Measurements from ENCODE around the gene SPINT1. TPM values are rescaled to one million over a fixed set of nuclear protein-coding genes. Genes with fewer than 3 reads are reported as not detected.
A peak's percentile ranks its signal among the peaks of the same experiment; 100 is the strongest.

Gene SPINT1, protein sequence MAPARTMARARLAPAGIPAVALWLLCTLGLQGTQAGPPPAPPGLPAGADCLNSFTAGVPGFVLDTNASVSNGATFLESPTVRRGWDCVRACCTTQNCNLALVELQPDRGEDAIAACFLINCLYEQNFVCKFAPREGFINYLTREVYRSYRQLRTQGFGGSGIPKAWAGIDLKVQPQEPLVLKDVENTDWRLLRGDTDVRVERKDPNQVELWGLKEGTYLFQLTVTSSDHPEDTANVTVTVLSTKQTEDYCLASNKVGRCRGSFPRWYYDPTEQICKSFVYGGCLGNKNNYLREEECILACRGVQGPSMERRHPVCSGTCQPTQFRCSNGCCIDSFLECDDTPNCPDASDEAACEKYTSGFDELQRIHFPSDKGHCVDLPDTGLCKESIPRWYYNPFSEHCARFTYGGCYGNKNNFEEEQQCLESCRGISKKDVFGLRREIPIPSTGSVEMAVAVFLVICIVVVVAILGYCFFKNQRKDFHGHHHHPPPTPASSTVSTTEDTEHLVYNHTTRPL
- total RNA-seq (2014; rRNA removed): not detected in 2 replicates
- polyA plus RNA-seq (2012): 0.11 TPM

DNA sequence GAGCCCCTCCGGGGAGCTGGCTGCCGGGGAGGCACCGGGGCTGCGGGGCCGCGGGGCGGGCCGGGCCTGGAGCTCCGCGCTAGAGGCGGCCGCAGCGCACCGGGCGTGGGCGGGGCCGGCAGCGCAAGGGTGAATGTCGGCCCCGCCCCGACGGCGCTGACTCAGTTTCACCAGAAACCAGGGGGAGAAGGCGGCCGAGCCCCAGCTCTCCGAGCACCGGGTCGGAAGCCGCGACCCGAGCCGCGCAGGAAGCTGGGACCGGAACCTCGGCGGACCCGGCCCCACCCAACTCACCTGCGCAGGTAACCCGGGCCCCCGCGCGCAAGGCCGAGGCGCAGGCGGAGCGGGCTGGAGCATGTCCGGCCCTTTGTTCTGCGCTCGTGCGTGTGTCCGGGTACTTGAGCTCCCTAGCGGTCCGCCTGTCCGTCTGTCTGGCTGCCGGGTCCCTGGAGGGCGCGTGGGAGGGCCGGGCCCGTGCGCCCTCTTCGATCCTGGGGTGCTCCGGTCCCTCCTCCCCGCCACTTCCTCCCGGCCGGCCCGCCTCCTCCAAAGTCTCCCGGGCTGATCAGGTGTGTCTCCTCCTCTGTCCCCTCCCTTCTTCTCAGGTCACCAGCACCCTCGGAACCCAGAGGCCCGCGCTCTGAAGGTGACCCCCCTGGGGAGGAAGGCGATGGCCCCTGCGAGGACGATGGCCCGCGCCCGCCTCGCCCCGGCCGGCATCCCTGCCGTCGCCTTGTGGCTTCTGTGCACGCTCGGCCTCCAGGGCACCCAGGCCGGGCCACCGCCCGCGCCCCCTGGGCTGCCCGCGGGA, at the start of gene SPINT1:
Gene SPINT1 (plus strand): TSS at position 164 of the 811 bp plus-strand sequence. CDS start 507 bp downstream, at position 671.
- DNase-seq (ENCODE audit: low read depth): no peak

DNA sequence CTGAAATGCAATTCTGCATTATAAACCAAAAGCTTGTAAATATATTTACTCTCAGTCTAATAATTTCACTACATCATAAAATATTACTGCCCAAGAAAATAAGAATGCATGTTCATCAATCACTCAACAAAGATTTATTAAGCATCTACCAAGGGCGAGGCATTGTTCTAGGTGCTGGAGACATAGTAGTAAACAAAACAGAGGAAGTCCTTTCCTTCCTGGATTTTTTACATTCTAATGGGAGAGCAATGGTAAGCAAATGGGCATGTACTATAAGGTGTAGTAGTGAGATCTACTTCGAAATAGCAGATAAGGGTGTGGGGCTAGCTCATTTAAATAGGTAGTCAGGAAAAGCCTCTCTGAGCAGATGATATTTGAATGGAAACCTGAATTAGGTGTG, 47.8 kb upstream of the SPINT1 start:
- no peak for DNase-seq (ENCODE audit: low read depth)

DNA sequence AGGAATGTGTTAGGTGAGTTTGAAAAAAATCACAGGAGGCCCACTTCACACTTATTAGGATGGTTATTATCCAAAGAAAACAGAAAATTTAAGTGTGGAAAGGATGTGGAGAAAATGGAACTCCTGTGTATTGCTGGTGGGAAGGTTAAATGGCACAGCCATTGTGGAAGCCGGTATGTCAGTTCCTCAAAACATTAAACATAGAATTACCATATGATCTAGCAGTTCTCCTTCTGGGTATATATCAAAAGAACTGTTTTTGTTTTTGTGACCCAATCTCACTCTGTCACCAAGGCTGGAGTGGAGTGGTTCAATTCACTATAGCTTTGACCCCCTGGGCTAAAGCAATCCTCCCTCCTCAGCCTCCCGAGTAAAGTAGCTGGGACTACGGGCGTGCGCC, 47.3 kb upstream of the SPINT1 start:
- no peak for DNase-seq (ENCODE audit: low read depth)

DNA sequence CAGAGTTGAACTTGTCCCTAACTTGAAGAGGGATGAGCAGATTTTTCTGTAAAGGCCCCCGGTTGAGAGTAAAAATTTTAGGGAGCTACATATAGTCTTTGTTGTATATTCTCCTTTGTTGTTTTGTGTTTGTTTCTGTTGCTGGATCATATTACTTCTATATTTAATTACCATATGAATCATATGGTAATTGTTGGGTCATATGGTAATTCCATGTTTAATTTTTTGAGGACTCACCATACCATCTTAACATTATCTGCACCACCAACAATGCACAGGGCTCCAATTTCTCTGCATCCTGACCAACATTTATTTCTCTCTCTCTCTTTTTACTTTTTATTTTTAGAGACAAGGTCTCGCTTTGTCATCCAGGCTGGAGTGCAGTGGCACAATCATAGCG, 44.3 kb upstream of the SPINT1 start:
- DNase-seq (ENCODE audit: low read depth): no peak

DNA sequence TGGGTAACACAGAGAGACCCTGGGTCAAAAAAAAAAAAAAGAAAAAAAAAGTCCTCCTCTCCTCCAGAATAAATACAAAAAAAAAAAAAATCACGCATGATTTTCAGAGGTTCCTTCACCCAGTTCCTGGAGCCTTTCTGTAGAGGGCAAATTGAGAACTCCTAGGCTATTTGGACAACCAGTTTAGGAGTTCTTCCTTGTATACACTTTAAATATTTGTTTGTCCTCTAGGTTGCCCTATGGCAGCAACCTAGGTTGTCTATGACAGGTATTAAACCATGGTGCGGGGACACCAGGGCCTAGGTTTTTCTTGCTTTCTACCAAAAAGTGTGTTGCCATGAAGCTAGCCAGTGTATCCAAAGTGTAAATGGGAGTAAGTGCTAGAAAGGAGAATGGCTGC, 40.8 kb upstream of the SPINT1 start:
- DNase-seq (ENCODE audit: low read depth): no peak

DNA sequence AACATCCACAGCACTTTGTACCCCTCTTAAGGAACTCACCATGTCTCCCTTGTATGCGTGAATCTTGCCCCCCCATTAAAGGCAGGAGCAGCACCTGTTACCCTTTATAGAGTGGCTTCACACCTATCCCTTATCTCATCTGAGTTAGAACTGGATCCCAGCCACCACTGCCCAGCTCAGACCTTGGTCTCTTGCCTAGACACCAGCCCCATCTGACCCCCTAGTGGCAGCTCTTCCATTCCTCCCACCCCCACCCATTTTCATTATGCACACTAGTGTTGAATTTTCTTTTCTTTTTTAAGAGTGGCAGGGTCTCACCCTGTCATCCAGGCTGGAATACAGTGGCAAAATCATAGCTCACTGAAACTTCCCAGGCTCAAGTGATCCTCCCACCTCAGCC, 40.2 kb upstream of the SPINT1 start:
- no peak for DNase-seq (ENCODE audit: low read depth)

DNA sequence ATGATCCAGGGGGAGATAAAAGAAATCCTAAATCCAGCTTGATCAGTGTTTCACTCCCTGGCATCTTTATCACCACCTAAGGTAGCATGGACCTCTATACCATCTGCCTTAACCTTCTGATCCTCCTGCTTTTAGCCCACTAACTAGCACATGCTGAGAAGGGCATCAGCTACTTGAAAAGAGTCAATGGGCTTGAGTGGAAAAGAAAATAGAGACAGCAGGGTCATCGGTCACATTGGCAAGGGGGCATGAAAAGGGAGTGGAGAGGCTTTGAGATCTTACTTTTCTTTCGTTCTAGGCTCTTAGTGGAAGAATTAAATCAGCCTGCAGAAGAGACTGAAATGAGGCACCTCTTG, 37.2 kb upstream of the SPINT1 start:
- no peak for DNase-seq (ENCODE audit: low read depth)

DNA sequence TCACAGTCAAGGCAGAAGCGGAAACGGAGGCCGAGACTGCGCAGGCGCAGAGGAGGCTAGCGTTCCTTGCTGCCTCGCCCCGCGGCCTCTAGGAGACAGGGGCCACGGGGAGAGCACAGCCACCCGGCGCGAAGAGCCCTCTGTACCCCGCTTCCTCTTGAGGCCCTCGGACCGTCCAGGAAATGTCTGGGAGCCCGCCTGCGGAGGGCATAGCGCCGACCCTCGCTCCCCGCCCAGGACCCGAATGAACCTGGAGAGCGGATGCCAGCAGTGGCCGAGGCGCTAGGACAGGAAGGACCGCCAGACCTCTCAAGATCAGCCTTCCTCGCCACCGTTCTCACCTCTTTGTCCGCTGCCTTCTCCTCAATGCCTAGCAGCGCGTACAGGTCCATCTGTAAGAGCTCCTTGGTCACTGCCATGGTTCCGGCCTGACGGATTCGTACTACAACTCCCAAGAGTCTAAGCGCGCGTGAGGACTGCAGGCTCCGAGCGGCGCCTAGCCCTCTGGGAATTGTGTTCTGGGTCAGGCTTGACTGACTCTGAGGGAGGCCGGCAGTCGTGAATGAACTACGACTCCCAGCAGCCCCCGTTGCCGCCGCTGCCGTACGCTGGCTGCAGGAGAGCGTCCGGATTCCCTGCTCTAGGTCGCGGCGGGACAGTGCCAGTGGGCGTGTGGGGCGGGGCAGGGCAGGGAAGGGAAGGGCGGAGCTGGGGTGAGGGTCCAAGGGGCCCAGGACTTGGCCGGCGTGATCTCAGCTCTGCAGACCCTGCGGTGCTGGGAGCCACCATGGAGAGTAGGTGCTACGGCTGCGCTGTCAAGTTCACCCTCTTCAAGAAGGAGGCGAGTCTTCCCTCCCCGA, 36.6 kb upstream of the SPINT1 start, which contains the start of the genes DNAJC17 and ZFYVE19:
Gene DNAJC17 (minus strand): TSS at position 446 of the 860 bp plus-strand sequence. CDS start 27 bp downstream, at position 419.
Gene ZFYVE19 (plus strand): TSS at position 62 of the 860 bp plus-strand sequence. CDS start 501 bp downstream, at position 563.
- DNase-seq (ENCODE audit: low read depth): peak; percentile 99

DNA sequence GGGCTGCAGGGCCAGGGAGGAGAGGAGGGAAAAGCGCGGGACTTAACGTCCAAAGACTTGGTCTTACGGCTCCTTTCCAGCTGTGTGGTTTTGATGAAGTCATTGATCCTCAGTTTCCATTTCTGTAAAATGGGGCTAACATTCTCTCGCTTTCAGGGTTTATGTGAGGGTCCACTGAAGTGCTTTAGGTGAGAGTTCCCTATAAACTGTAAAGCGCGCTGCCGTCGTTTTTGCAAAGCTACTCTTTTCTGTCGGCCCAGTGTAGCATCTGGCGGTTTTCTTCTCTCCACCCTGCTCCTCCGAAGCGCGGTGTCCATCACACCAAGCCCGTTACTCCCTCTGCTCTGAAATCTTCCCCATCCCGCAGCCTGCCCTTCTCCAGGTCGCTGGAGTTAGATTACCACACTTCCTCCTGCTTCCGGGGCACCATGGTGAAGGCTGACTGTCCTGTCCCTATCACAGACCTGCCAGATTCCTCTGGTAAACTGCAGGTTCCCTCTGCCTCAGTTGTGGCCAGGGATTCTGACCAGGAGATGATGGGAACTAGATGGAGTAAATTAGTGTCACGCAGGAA, 35.9 kb upstream of the SPINT1 start:
- DNase-seq (ENCODE audit: low read depth): no peak

DNA sequence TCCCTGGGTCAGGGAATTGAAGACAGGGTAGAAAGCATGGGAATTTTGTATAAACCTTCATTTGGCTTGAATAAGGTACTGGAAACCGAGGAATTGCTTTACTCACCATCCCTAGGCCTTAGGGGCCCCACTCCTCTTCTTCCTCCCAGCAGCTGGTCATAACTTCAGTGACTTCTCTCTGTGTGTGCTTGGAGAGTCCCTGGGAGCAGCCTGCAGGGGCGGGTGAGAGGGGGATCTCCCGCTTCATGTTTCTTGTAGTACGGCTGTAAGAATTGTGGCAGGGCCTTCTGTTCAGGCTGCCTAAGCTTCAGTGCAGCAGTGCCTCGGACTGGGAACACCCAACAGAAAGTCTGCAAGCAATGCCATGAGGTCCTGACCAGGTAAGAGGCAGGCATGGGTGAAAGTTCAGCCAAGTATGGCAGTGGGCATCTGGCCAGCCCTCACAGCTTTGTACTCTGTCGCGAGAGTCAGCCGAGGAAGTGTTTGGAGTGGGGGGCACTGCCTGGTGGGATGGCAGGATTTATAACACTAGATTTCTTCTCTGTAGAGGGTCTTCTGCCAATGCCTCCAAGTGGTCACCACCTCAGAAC, 34.9 kb upstream of the SPINT1 start:
- DNase-seq (ENCODE audit: low read depth): no peak

DNA sequence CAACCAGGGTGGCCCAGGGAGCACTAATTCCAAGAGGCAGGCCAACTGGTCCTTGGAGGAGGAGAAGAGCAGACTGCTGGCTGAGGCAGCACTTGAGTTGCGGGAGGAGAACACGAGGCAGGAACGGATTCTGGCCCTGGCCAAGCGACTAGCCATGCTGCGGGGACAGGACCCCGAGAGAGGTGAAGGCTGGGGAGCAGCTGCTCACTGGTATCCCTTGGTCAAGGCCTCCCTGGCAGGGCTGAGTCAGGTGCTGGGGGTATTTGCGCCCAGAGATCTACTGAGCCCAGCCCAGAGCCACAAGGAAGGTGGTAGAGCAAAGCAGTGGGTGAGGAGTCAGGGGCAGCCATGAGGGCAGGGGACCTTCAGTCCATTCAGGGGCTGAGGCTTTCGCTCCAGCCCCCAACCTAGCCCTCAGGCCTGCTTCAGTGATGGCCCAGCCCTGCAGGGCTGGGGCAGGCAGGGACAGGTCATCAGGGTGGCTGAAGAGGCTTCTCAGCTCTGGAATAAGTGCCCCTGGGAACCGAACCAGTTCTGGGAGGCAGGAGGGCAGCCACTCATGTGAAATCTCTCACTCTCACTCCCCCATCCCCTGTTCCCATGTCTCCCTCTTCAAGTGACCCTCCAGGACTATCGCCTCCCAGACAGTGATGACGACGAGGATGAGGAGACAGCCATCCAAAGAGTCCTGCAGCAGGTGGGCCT, 31.0 kb upstream of the SPINT1 start:
- DNase-seq (ENCODE audit: low read depth): no peak

DNA sequence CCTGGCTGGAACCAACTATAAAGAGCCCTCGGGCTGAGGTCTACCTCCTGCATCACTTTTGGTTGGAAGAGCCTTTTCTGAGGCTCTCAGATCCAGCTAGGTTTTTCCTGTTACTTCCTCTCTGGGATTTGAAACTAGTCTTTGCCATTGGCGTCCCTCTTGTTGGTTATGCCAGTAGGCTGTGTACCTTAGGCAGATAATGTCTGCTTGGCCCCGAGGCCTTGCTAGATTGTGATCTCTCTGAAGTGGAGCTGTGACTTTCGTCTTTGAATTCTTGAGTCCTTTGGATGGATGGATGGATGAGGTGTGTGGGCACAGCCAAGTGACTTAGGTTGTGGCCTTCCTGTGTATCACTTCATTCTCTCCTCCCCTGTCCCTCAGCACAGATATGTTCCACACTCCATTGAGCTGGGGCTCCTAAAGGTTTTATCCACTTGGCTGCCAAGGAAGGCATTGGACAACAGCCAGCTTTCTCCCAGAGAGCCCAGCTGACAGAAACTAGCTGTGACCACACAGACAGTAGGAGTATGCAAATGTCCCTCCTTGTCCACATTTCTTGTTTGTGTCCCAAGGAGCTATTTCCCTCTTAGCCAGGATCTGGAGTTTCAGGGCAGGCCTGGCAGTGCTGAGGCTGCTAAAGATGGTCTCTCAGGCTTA, 28.7 kb upstream of the SPINT1 start:
- DNase-seq (ENCODE audit: low read depth): no peak

DNA sequence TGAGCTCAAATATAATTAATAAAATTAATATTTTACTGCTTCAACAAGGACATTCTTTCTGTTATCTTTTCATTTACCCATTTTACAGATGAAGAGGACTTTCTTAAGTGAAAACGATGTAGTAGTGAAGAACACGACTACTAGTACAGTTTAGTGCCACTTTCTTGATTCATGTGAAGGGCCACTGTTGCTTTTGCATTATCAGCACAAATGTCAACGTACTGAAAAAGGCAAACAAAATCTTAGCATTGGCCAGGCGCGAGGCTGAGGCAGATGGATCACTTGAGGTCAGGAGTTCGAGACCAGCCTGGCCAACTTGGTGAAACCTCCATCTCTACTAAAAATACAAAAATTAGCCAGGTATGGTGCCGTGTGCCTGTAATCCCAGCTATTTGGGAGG, 24.8 kb upstream of the SPINT1 start:
- no peak for DNase-seq (ENCODE audit: low read depth)

DNA sequence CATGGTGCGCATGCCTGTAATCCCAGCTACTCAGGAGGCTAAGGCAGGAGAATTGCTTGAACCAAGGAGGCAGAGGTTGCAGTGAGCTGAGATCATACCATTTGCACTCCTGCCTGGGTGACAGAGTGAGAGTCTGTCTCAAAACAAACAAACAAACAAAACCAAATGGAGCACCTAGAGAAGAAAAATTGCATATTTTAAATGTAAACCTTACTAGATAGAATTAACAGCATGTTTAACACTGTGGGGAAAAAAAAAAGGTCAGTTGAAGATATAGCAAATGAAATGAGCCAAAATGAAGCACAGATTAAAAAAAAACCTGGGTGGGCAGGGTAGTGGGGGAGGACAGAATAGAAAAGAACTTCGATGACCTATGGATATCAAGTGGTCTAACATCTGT, 22.7 kb upstream of the SPINT1 start:
- DNase-seq (ENCODE audit: low read depth): no peak

DNA sequence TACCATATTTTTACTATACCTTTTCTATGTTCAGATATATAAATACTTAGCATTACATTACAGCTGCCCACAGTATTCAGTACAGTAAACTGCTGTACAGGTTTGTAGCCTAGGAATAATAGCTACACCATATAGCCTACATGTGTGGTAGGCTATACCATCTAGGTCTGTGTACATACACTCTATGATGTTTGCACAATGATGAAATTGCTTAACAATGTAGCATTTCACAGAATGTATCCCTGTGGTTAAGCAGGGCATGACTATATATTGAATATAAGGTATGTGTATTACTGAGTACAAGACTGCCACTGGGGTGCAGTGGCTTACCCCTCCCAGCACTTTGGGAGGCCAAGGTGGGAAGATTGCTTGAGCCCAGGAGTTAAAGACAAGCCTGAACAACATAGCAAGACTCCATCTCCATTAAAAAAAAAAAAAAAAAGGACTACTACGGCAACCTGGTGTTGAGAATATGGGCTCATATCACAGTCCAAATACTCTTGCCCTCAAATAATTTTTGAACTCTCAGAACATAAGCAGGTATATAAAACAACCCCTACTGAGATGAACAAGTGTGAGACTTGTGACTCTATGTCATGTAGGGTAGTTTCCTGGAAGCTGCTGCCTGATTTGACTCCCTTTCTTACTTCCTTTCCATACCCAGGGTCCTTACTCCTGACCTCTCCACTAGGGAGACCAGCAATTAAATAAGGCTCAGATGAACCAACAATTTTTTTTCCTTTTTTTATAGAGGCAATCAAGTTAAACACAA, 20.1 kb upstream of the SPINT1 start:
- DNase-seq (ENCODE audit: low read depth): no peak

DNA sequence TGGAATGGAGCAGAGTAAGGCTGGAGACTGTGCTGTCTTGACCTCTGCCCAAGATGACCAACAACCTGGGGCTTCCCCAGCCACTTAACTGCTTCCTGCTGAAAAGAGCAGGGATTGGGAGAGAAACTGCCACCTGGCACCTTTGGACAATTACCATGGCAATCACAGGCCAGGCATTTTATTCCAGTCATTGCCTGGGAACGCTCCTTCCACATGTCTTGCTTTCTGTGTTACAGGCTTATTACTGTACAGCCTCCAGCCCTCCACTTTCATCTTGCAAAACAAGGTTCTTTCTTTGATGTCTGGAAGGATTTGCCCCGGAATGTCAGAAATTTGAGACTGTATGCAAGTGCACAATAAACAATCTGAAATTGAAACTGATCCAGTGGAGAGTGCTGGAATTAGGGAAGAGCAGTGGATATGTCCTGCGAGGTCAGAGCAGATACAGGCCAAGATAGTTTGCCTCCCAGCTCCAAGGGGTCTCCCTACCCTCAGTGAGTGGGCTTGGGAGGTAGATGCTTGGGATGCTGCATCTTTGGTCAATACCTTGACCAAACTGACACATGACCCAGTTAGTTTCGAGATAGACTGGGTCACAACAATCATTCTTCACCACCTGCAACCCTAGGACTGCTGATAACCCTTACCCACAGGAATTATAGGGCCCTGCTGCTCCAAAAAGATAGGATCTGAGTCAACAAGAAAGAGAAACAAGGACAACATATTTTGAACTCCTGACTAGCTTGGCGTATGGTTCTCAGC, 18.0 kb upstream of the SPINT1 start:
- DNase-seq (ENCODE audit: low read depth): peak; percentile 20

DNA sequence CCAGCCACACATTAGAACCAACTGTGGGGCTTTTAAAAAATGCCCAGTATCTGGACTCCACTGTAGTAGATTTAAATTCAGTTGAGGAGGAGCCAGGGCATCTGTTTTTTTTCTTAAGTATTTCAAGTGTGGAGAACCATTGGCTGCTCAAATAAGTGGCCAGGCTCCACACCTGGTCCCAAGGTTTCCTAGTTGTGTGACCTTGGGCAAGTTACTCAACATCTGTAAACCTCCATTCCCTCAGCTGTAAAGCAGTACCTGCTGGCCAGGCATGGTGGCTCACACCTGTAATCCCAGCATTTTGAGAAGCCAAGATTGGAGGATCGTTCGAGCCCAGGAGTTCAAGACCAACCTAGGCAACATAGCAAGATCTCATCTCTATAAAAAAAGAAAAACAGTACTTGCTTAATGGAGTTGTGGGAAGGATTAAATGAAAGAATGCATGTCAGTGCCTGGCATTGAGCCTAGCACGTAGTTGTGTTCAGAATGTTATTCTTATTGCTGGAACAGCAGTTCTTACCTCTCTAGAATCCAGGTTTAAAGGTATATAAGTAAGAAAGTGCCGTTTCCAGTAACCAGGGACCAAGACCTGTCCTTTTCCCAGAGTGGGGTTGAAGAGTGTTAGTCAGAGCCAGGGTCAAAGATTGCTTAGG, 17.3 kb upstream of the SPINT1 start:
- no peak for DNase-seq (ENCODE audit: low read depth)

All from LHCN-M2 (cell line).